Endodermal cell (in vitro differentiated cells): ENCODE results near the gene LCE3C. TPM values are rescaled to one million over a fixed set of nuclear protein-coding genes. Genes with fewer than 3 reads are reported as not detected.
"Not testable (repeated sequence)": the region's sequence is repeated elsewhere in the genome, so short reads cannot be mapped to it uniquely, and the experiment has no call there.

Experiments used
- DNase-seq: peaks from one replicate; pipeline ENCODE4 v3.0.0-alpha.2; 2017
- H3K27ac ChIP-seq: 2 replicates; pipeline ENCODE4 v1.5.1; 2013; ENCODE audit warnings: mild to moderate bottlenecking, low read depth, low read length, moderate library complexity
- H3K27me3 ChIP-seq: 2 replicates; pipeline ENCODE4 v1.6.1; 2013; ENCODE audit warnings: mild to moderate bottlenecking, low read length, moderate library complexity; ENCODE audit not compliant: insufficient read depth, control insufficient read depth, poor library complexity, severe bottlenecking
- H3K36me3 ChIP-seq: 2 replicates; pipeline ENCODE4 v1.7.0; 2013; ENCODE audit warnings: mild to moderate bottlenecking, low read length, moderate library complexity; ENCODE audit not compliant: control insufficient read depth, insufficient read depth
- H3K4me1 ChIP-seq: one replicate; pipeline ENCODE4 v1.7.0; 2013; ENCODE audit warnings: low read length; ENCODE audit not compliant: control insufficient read depth, insufficient read depth
- H3K4me3 ChIP-seq: 2 replicates; pipeline ENCODE4 v1.5.1; 2013; ENCODE audit warnings: mild to moderate bottlenecking, low read length, moderate library complexity
- H3K9ac ChIP-seq: 2 replicates; pipeline ENCODE4 v1.6.1; 2013; ENCODE audit warnings: mild to moderate bottlenecking, low read length, moderate library complexity; ENCODE audit not compliant: poor library complexity, severe bottlenecking; ENCODE audit errors: extremely low read depth
- H3K9me3 ChIP-seq: 2 replicates; pipeline ENCODE4 v1.6.1; 2013; ENCODE audit warnings: mild to moderate bottlenecking, low read length, moderate library complexity; ENCODE audit not compliant: control insufficient read depth
- H3K27ac Mint-ChIP-seq: 2 replicates; pipeline ENCODE4 v1.8.0; 2020; ENCODE audit warnings: mixed read lengths
- H3K27me3 Mint-ChIP-seq: 2 replicates; pipeline ENCODE4 v1.8.0; 2021; ENCODE audit warnings: mild to moderate bottlenecking, mixed read lengths; ENCODE audit not compliant: insufficient read depth
- H3K36me3 Mint-ChIP-seq: 2 replicates; pipeline ENCODE4 v1.8.0; 2020; ENCODE audit warnings: low read depth, mixed read lengths
- H3K4me1 Mint-ChIP-seq: 2 replicates; pipeline ENCODE4 v1.8.0; 2020; ENCODE audit warnings: mixed read lengths
- H3K4me3 Mint-ChIP-seq: 2 replicates; pipeline ENCODE4 v1.8.0; 2020; ENCODE audit warnings: mild to moderate bottlenecking, moderate library complexity, mixed read lengths
- H3K9me3 Mint-ChIP-seq: 2 replicates; pipeline ENCODE4 v1.8.0; 2020; ENCODE audit warnings: mild to moderate bottlenecking, mixed read lengths
- CTCF ChIP-seq: fragments of 200-600 bp; sonication (generic); conservative IDR thresholded peaks from 2 replicates; pipeline ENCODE4 v1.5.0; 2021; ENCODE audit warnings: antibody characterized with exemption, mild to moderate bottlenecking
- WGBS, 2 experiments: methylation state at CpG; one replicate each; pipeline versions ENCODE4 v1.1.5 to v1.1.7; 2013; ENCODE audit warnings: missing lambda C conversion rate in 2 of 2, mixed read lengths in 1 of 2; ENCODE audit not compliant: insufficient coverage in 1 of 2, insufficient read length in 1 of 2; 5-methylcytosine and 5-hydroxymethylcytosine counted together
- total RNA-seq, 2 donors: library from RNA; stranded (reverse); fragmentation: NEBNext Ultra II Directional in 1 of 2; extraction: Animal tissue kit (Norgen Biotek cat#: 25700) in 1 of 2; gene quantifications; 2 replicates in 1 of 2; 3 replicates in 1 of 2; pipeline ENCODE4 v1.2.1, GENCODE V29; 2021

Gene LCE3C
- total RNA-seq, 2 donors from 2014 or later = not detected

- Mint-ChIP-seq H3K36me3 (no peaks in the 10 kb centered on the region), H3K27me3 (no peaks in the 10 kb centered on the region), H3K4me3 (no peak within 1 kb of the TSS), H3K4me1 (no peaks in the 10 kb centered on the region), H3K9me3 (peaks cover 95% of the 10 kb centered on the region), H3K27ac (no peak within 1 kb of the TSS)
- WGBS, 2 experiments = 70 to 83% methylated on average over 1 of the region's 1 CpG
- Histone ChIP-seq H3K9me3 (peaks cover 88% of the 10 kb centered on the region), H3K9ac (no peak within 1 kb of the TSS), H3K4me3 (no peak within 1 kb of the TSS), H3K4me1 (no peaks in the 10 kb centered on the region), H3K27me3 (no peaks in the 10 kb centered on the region), H3K36me3 (no peaks in the 10 kb centered on the region), H3K27ac (no peak within 1 kb of the TSS)
- no peak for DNase-seq
- no peak for TF ChIP-seq CTCF
Observed at GRCh38 chr1:152566681-152567080, 33.4 kb upstream of the LCE3C start, which contains the start of gene LCE3E. Gene LCE3E, minus strand, starts transcription at chr1:152566780. Its CDS starts 572 bp downstream, at chr1:152566208.

- no peak for TF ChIP-seq CTCF
- H3K27me3 Mint-ChIP-seq = no peaks in the 10 kb centered on the region
- Histone ChIP-seq H3K4me3 (no peak overlapping the region), H3K4me1 (no peaks in the 10 kb centered on the region), H3K27ac (no peak overlapping the region), H3K9ac (no peak overlapping the region), H3K9me3 (peaks cover 76% of the 10 kb centered on the region), H3K36me3 (no peaks in the 10 kb centered on the region), H3K27me3 (no peaks in the 10 kb centered on the region)
- H3K9me3 Mint-ChIP-seq = peaks cover 93% of the 10 kb centered on the region
- H3K4me1 Mint-ChIP-seq = no peaks in the 10 kb centered on the region
- no peak overlapping the region for H3K4me3 Mint-ChIP-seq
- WGBS, 2 experiments = 86 to 100% methylated on average over 2 of the region's 2 CpGs
- no peaks in the 10 kb centered on the region for H3K36me3 Mint-ChIP-seq
- H3K27ac Mint-ChIP-seq = no peak overlapping the region
- no peak for DNase-seq
Observed at GRCh38 chr1:152577168-152577567, 22.9 kb upstream of the LCE3C start.

GRCh38 chr1:152579526-152579925 is 20.5 kb upstream of the LCE3C start:
- not testable (repeated sequence) for H3K36me3 Mint-ChIP-seq, H3K27ac ChIP-seq, DNase-seq, H3K4me1 ChIP-seq, H3K27ac Mint-ChIP-seq, H3K9ac ChIP-seq, H3K36me3 ChIP-seq, H3K4me3 ChIP-seq, H3K4me3 Mint-ChIP-seq, H3K4me1 Mint-ChIP-seq, H3K27me3 ChIP-seq, H3K27me3 Mint-ChIP-seq
- H3K9me3 ChIP-seq = peaks cover 59% of the 10 kb centered on the region
- 82% methylated on average over 9 of the region's 9 CpGs; no CpG with 5 or more reads in 1 of the 2 experiments for WGBS, 2 experiments
- peaks cover 93% of the 10 kb centered on the region for H3K9me3 Mint-ChIP-seq

GRCh38 chr1:152580433-152580832 is 19.6 kb upstream of the LCE3C start, which contains the start of gene LCE3D:
Gene LCE3D, minus strand, starts transcription at chr1:152580516. Its CDS starts 580 bp downstream, at chr1:152579936.
- 43 to 66% methylated on average over 3 to 4 of the region's 4 CpGs for WGBS, 2 experiments
- Mint-ChIP-seq H3K27me3 (no peaks in the 10 kb centered on the region), H3K4me1 (no peaks in the 10 kb centered on the region), H3K27ac (no peak within 1 kb of the TSS), H3K9me3 (peaks cover 92% of the 10 kb centered on the region), H3K4me3 (no peak within 1 kb of the TSS), H3K36me3 (no peaks in the 10 kb centered on the region)
- Histone ChIP-seq H3K9me3 (peaks cover 51% of the 10 kb centered on the region), H3K9ac (no peak within 1 kb of the TSS), H3K4me1 (no peaks in the 10 kb centered on the region), H3K27me3 (no peaks in the 10 kb centered on the region), H3K4me3 (no peak within 1 kb of the TSS), H3K27ac (no peak within 1 kb of the TSS), H3K36me3 (no peaks in the 10 kb centered on the region)
- no peak for DNase-seq
- TF ChIP-seq CTCF = no peak
